Lower lobe of right lung (tissue), 2 donors: ENCODE data around the gene TBX4. TPM values are rescaled to one million over a fixed set of nuclear protein-coding genes. Genes with fewer than 3 reads are reported as not detected.
A peak's percentile ranks its signal among the peaks of the same experiment; 100 is the strongest.

Experiments
- ATAC-seq, 2 donors: fragments of 200-7000 bp; cut with Tn5 transposase; one replicate each; pipeline ENCODE4 v1.9.1; 2020 to 2022; ENCODE audit warnings: mild to moderate bottlenecking in 2 of 2, moderate library complexity in 2 of 2
- DNase-seq: peaks from one replicate; pipeline ENCODE4 v3.0.0-alpha.2; 2020
- H3K27ac ChIP-seq: fragments of 200-600 bp; one replicate; pipeline ENCODE4 v1.8.0; 2022
- H3K27me3 ChIP-seq: fragments of 200-600 bp; one replicate; pipeline ENCODE4 v1.8.0; 2022; ENCODE audit warnings: low read depth
- H3K36me3 ChIP-seq: fragments of 200-600 bp; one replicate; pipeline ENCODE4 v1.8.0; 2022; ENCODE audit warnings: mild to moderate bottlenecking
- H3K4me1 ChIP-seq: fragments of 200-600 bp; one replicate; pipeline ENCODE4 v1.8.0; 2022
- H3K4me3 ChIP-seq: fragments of 200-600 bp; one replicate; pipeline ENCODE4 v1.8.0; 2022; ENCODE audit warnings: mild to moderate bottlenecking
- H3K9me3 ChIP-seq: fragments of 200-600 bp; one replicate; pipeline ENCODE4 v1.8.0; 2022
- CTCF ChIP-seq: fragments of 200-600 bp; IDR thresholded peaks from one replicate; pipeline ENCODE4 v1.8.0; 2022; ENCODE audit warnings: antibody characterized with exemption, mild to moderate bottlenecking
- intact Hi-C: fragments of 100-400 bp; cut with DNase I; formaldehyde crosslinking; loops from one replicate; pipeline ENCODE4 v1.11.0; 2022
- total RNA-seq: library from RNA; stranded (reverse); fragmentation: NEBNext Ultra II Directional; extraction: Animal tissue kit (Norgen Biotek cat#: 25700); gene quantifications from one replicate; pipeline ENCODE4 v1.2.1, GENCODE V29; 2021
- donor health status: DM: no; HTN: yes; CAD: no; lungs with severe emphysema.

TBX4 gene
- total RNA-seq, 1 donor from 2014 or later = 22.3 TPM

- Histone ChIP-seq H3K4me1 (peaks cover 52% of the 10 kb centered on the region), H3K36me3 (peaks cover 32% of the 10 kb centered on the region), H3K27ac (peak overlapping the region; percentile 89), H3K9me3 (no peaks in the 10 kb centered on the region), H3K4me3 (peak overlapping the region; percentile 67), H3K27me3 (peaks cover 74% of the 10 kb centered on the region)
- intact Hi-C loops = no loop called here
- DNase-seq = peak; percentile 43
- no peak for TF ChIP-seq CTCF
- ATAC-seq = no peak
Observed at GRCh38 chr17:61408151-61409041, 43.8 kb upstream of the TBX4 start.

- H3K4me1 ChIP-seq = peaks cover 46% of the 10 kb centered on the region
- intact Hi-C loops = no loop called here
- no peaks in the 10 kb centered on the region for H3K9me3 ChIP-seq
- peak overlapping the region; percentile 89 for H3K27ac ChIP-seq
- peak; percentile 33 for TF ChIP-seq CTCF
- peaks cover 63% of the 10 kb centered on the region for H3K27me3 ChIP-seq
- DNase-seq = peak; percentile 63
- H3K36me3 ChIP-seq = peaks cover 30% of the 10 kb centered on the region
- peak; percentile 39 to 42 for ATAC-seq
- peak overlapping the region; percentile 67 for H3K4me3 ChIP-seq
Observed at GRCh38 chr17:61409301-61410112, 42.7 kb upstream of the TBX4 start.

- intact Hi-C loops = no loop called here
- Histone ChIP-seq H3K27ac (peak overlapping the region; percentile 89), H3K36me3 (peaks cover 23% of the 10 kb centered on the region), H3K4me3 (peak overlapping the region; percentile 67), H3K27me3 (peaks cover 55% of the 10 kb centered on the region), H3K9me3 (no peaks in the 10 kb centered on the region), H3K4me1 (peaks cover 37% of the 10 kb centered on the region)
- peak; percentile 64 to 70 for ATAC-seq
- peak; percentile 49 for TF ChIP-seq CTCF
- peak; percentile 84 for DNase-seq
Observed at GRCh38 chr17:61410141-61411010, 41.8 kb upstream of the TBX4 start.

GRCh38 chr17:61411011-61411260 is 41.3 kb upstream of the TBX4 start:
- Histone ChIP-seq H3K9me3 (no peaks in the 10 kb centered on the region), H3K27ac (peak overlapping the region; percentile 89), H3K27me3 (peaks cover 49% of the 10 kb centered on the region), H3K36me3 (peaks cover 17% of the 10 kb centered on the region), H3K4me3 (peak overlapping the region; percentile 67), H3K4me1 (peaks cover 37% of the 10 kb centered on the region)
- intact Hi-C loops = no loop called here
- TF ChIP-seq CTCF = no peak
- no peak for DNase-seq
- no peak for ATAC-seq
